Measurements from ENCODE around the gene OSBPL10.

The OSBPL10 gene

GRCh38 chr3:31960793-31961431, 20.1 kb downstream of the OSBPL10 start:
- DNase-seq (ENCODE audit: extremely low spot score) = no peak
- TF ChIP-seq PKNOX1 (IDR thresholded peaks at IDR 0.05) (no peak), LEF1 (IDR thresholded peaks at IDR 0.05; ENCODE audit: borderline replicate concordance) (no peak), FOXM1 (IDR thresholded peaks at IDR 0.05; ENCODE audit: borderline replicate concordance) (no peak), SP1 (IDR thresholded peaks at IDR 0.05) (no peak), NFRKB (IDR thresholded peaks at IDR 0.05) (no peak), ZNF384 (IDR thresholded peaks at IDR 0.05) (no peak), HDGF (IDR thresholded peaks at IDR 0.05; ENCODE audit: borderline replicate concordance) (no peak), FOXA1 (IDR thresholded peaks at IDR 0.05) (no peak), CTBP1 (IDR thresholded peaks at IDR 0.05; ENCODE audit: borderline replicate concordance) (no peak), SUZ12 (IDR thresholded peaks at IDR 0.05) (no peak), ARNT (IDR thresholded peaks at IDR 0.05) (no peak), L3MBTL2 (conservative IDR thresholded peaks at IDR 0.05) (no peak), TARDBP (IDR thresholded peaks at IDR 0.05) (no peak), FOXK2 (IDR thresholded peaks at IDR 0.05) (no peak)
- ChIA-PET CTCF (no interaction called here), POLR2A (interaction anchor here (1.2 kb wide), 1 partner anchor 11 kb away, joined by 4 read pairs; no protein-coding TSS in a partner anchor)

GRCh38 chr3:31959951-31960792, 20.9 kb downstream of the OSBPL10 start:
- CTCF ChIA-PET = interaction anchor here (0.6 kb wide), 1 partner anchor 1556 kb away, joined by 3 read pairs; no protein-coding TSS in a partner anchor
- TF ChIP-seq BHLHE40 (IDR thresholded peaks at IDR 0.05; ENCODE audit: borderline replicate concordance) = no peak
- no peak for TF ChIP-seq FOXM1 (IDR thresholded peaks at IDR 0.05; ENCODE audit: borderline replicate concordance)
- no peak for TF ChIP-seq FOXA1 (IDR thresholded peaks at IDR 0.05)
- TF ChIP-seq L3MBTL2 (conservative IDR thresholded peaks at IDR 0.05) = no peak
- DNase-seq (ENCODE audit: extremely low spot score) = no peak
- POLR2A ChIA-PET = interaction anchor here (1.2 kb wide), 1 partner anchor 12 kb away, joined by 4 read pairs; no protein-coding TSS in a partner anchor

- no peak for DNase-seq (ENCODE audit: extremely low spot score)
- TF ChIP-seq TARDBP (IDR thresholded peaks at IDR 0.05) = no peak
- ChIA-PET CTCF (no interaction called here), POLR2A (no interaction called here)
Measured at GRCh38 chr3:31959251-31959650, 21.8 kb downstream of the OSBPL10 start.

GRCh38 chr3:31958701-31959152, 22.3 kb downstream of the OSBPL10 start:
- TF ChIP-seq FOXK2 (IDR thresholded peaks at IDR 0.05) (no peak), HDGF (IDR thresholded peaks at IDR 0.05; ENCODE audit: borderline replicate concordance) (no peak), TARDBP (IDR thresholded peaks at IDR 0.05) (no peak), BHLHE40 (IDR thresholded peaks at IDR 0.05; ENCODE audit: borderline replicate concordance) (no peak), ZNF384 (IDR thresholded peaks at IDR 0.05) (no peak), NFRKB (IDR thresholded peaks at IDR 0.05) (no peak)
- DNase-seq (ENCODE audit: extremely low spot score) = no peak
- ChIA-PET POLR2A (no interaction called here), CTCF (no interaction called here)

- ChIA-PET CTCF (no interaction called here), POLR2A (no interaction called here)
- TF ChIP-seq FOXK2 (IDR thresholded peaks at IDR 0.05) = no peak
- TF ChIP-seq LEF1 (IDR thresholded peaks at IDR 0.05; ENCODE audit: borderline replicate concordance) = no peak
- no peak for TF ChIP-seq NFRKB (IDR thresholded peaks at IDR 0.05)
- TF ChIP-seq CTBP1 (IDR thresholded peaks at IDR 0.05; ENCODE audit: borderline replicate concordance) = no peak
- no peak for TF ChIP-seq SUZ12 (IDR thresholded peaks at IDR 0.05)
- TF ChIP-seq SP1 (IDR thresholded peaks at IDR 0.05) = no peak
- TF ChIP-seq TARDBP (IDR thresholded peaks at IDR 0.05) = no peak
- no peak for TF ChIP-seq BHLHE40 (IDR thresholded peaks at IDR 0.05; ENCODE audit: borderline replicate concordance)
- no peak for TF ChIP-seq PKNOX1 (IDR thresholded peaks at IDR 0.05)
- TF ChIP-seq ARNT (IDR thresholded peaks at IDR 0.05) = no peak
- no peak for TF ChIP-seq FOXM1 (IDR thresholded peaks at IDR 0.05; ENCODE audit: borderline replicate concordance)
- no peak for TF ChIP-seq ZNF384 (IDR thresholded peaks at IDR 0.05)
- no peak for TF ChIP-seq FOXA1 (IDR thresholded peaks at IDR 0.05)
- no peak for TF ChIP-seq ELF4 (IDR thresholded peaks at IDR 0.05)
- TF ChIP-seq HDGF (IDR thresholded peaks at IDR 0.05; ENCODE audit: borderline replicate concordance) = no peak
- no peak for TF ChIP-seq L3MBTL2 (conservative IDR thresholded peaks at IDR 0.05)
- DNase-seq (ENCODE audit: extremely low spot score) = no peak
Measured at GRCh38 chr3:31957106-31957505, 24.0 kb downstream of the OSBPL10 start.

GRCh38 chr3:31955581-31955980, 25.5 kb downstream of the OSBPL10 start:
- POLR2A ChIA-PET = no interaction called here
- CTCF ChIA-PET = no interaction called here
- TF ChIP-seq SUZ12 (IDR thresholded peaks at IDR 0.05) = no peak
- TF ChIP-seq ELF4 (IDR thresholded peaks at IDR 0.05) = no peak
- TF ChIP-seq HDGF (IDR thresholded peaks at IDR 0.05; ENCODE audit: borderline replicate concordance) = no peak
- TF ChIP-seq TARDBP (IDR thresholded peaks at IDR 0.05) = no peak
- DNase-seq (ENCODE audit: extremely low spot score) = no peak

- POLR2A ChIA-PET = no interaction called here
- CTCF ChIA-PET = no interaction called here
- no peak for DNase-seq (ENCODE audit: extremely low spot score)
- no peak for TF ChIP-seq FOXM1 (IDR thresholded peaks at IDR 0.05; ENCODE audit: borderline replicate concordance)
- TF ChIP-seq FOXA1 (IDR thresholded peaks at IDR 0.05) = no peak
- no peak for TF ChIP-seq PKNOX1 (IDR thresholded peaks at IDR 0.05)
- no peak for TF ChIP-seq LEF1 (IDR thresholded peaks at IDR 0.05; ENCODE audit: borderline replicate concordance)
- TF ChIP-seq NFRKB (IDR thresholded peaks at IDR 0.05) = no peak
- no peak for TF ChIP-seq ELF4 (IDR thresholded peaks at IDR 0.05)
- TF ChIP-seq L3MBTL2 (conservative IDR thresholded peaks at IDR 0.05) = no peak
Measured at GRCh38 chr3:31953636-31954035, 27.4 kb downstream of the OSBPL10 start.

All from HEK293T (cell line).